HepG2 (cell line): ENCODE results near the gene STAP2.

Source experiments
- CCAR2 ChIP-seq: fragments of 200-400 bp; formaldehyde crosslinking; optimal IDR thresholded peaks from 2 replicates; pipeline ENCODE3; 2018; ENCODE audit warnings: low read depth, mild to moderate bottlenecking, low read length, moderate library complexity
- NFKB2 ChIP-seq: sonication (generic); formaldehyde crosslinking; IDR thresholded peaks from 2 replicates; pipeline ENCODE4 v1.4.0; 2020; ENCODE audit warnings: missing genetic modification reagents, borderline replicate concordance
- PAX8 ChIP-seq: sonication (generic); formaldehyde crosslinking; IDR thresholded peaks from 2 replicates; pipeline ENCODE4 v1.8.0; 2022; ENCODE audit warnings: mild to moderate bottlenecking, missing genetic modification reagents, borderline replicate concordance
- ZNF780A ChIP-seq: sonication (generic); formaldehyde crosslinking; IDR thresholded peaks from 2 replicates; pipeline ENCODE4 v1.8.0; 2022; ENCODE audit warnings: mild to moderate bottlenecking, missing genetic modification reagents, moderate library complexity
- TF ChIP-seq, protein P1 (sequence below): sonication (generic); formaldehyde crosslinking; IDR thresholded peaks from 2 replicates; pipeline ENCODE4 v1.5.0; 2020; ENCODE audit warnings: mild to moderate bottlenecking, missing genetic modification reagents, moderate library complexity
- TF ChIP-seq, protein P2 (sequence below): sonication (generic); formaldehyde crosslinking; IDR thresholded peaks from 2 replicates; pipeline ENCODE4 v1.4.0; 2020; ENCODE audit warnings: mild to moderate bottlenecking, missing genetic modification reagents
- TF ChIP-seq, protein P3 (sequence below): sonication (generic); formaldehyde crosslinking; IDR thresholded peaks from 2 replicates; pipeline ENCODE4 v1.5.0; 2020; ENCODE audit warnings: mild to moderate bottlenecking, missing genetic modification reagents

DNA sequence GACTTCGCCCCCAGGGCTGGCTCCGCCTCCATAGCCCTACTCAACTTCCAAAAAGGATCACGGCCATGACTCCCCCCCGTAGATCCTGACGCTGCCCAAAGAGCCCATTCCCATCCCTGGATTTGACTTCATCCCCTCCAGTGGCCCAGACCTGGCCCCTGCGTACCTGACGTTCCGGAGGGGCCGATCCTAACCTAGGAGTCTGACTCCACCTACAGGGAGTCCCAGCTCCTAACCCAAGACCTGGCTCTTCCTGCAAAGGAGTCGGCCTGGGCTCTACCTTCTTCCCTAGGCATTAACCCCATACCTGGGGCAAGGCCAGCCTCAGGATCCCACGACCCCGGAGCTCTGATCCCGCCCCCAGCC is 10.8 kb downstream of the STAP2 start:
- no peak for TF ChIP-seq PAX8 (CRISPR knock-in tag)
- TF ChIP-seq, protein P1, sequence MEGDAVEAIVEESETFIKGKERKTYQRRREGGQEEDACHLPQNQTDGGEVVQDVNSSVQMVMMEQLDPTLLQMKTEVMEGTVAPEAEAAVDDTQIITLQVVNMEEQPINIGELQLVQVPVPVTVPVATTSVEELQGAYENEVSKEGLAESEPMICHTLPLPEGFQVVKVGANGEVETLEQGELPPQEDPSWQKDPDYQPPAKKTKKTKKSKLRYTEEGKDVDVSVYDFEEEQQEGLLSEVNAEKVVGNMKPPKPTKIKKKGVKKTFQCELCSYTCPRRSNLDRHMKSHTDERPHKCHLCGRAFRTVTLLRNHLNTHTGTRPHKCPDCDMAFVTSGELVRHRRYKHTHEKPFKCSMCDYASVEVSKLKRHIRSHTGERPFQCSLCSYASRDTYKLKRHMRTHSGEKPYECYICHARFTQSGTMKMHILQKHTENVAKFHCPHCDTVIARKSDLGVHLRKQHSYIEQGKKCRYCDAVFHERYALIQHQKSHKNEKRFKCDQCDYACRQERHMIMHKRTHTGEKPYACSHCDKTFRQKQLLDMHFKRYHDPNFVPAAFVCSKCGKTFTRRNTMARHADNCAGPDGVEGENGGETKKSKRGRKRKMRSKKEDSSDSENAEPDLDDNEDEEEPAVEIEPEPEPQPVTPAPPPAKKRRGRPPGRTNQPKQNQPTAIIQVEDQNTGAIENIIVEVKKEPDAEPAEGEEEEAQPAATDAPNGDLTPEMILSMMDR (CRISPR knock-in tag): no peak
- no peak for TF ChIP-seq CCAR2
- no peak for TF ChIP-seq ZNF780A (CRISPR knock-in tag)
- no peak for TF ChIP-seq NFKB2 (CRISPR knock-in tag)
- TF ChIP-seq, protein P2, sequence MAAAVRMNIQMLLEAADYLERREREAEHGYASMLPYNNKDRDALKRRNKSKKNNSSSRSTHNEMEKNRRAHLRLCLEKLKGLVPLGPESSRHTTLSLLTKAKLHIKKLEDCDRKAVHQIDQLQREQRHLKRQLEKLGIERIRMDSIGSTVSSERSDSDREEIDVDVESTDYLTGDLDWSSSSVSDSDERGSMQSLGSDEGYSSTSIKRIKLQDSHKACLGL (CRISPR knock-in tag): no peak
- TF ChIP-seq, protein P3, sequence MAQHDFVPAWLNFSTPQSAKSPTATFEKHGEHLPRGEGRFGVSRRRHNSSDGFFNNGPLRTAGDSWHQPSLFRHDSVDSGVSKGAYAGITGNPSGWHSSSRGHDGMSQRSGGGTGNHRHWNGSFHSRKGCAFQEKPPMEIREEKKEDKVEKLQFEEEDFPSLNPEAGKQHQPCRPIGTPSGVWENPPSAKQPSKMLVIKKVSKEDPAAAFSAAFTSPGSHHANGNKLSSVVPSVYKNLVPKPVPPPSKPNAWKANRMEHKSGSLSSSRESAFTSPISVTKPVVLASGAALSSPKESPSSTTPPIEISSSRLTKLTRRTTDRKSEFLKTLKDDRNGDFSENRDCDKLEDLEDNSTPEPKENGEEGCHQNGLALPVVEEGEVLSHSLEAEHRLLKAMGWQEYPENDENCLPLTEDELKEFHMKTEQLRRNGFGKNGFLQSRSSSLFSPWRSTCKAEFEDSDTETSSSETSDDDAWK (CRISPR knock-in tag): no peak
